GM19043 (cell line): ENCODE results near the gene PTRHD1.
"Not testable (repeated sequence)": the region's sequence is repeated elsewhere in the genome, so short reads cannot be mapped to it uniquely, and the experiment has no call there.

Experiments
- ATAC-seq: cut with Tn5 transposase; IDR thresholded peaks from one replicate; pipeline ENCODE4 v1.9.1; 2021; ENCODE audit warnings: low read depth; ENCODE audit not compliant: unreplicated experiment

Gene PTRHD1

GRCh38 chr2:24792874-24793760 is at the start of gene PTRHD1, which contains the start of gene CENPO:
Gene PTRHD1 (minus strand): TSS chr2:24793391. CDS start chr2:24793377, 14 bp downstream.
Gene CENPO (plus strand): TSS chr2:24793425. CDS start chr2:24793920, 495 bp downstream.
- ATAC-seq = peak; percentile 89

GRCh38 chr2:24842081-24843050 is 49.2 kb upstream of the PTRHD1 start:
- ATAC-seq = no peak

GRCh38 chr2:24840962-24841945 is 48.1 kb upstream of the PTRHD1 start:
- no peak for ATAC-seq

- no peak for ATAC-seq
Observed at GRCh38 chr2:24840164-24840869, 47.1 kb upstream of the PTRHD1 start.

- ATAC-seq = no peak
Observed at GRCh38 chr2:24839729-24840128, 46.5 kb upstream of the PTRHD1 start.

GRCh38 chr2:24838541-24838940 is 45.4 kb upstream of the PTRHD1 start:
- no peak for ATAC-seq

- ATAC-seq = no peak
Observed at GRCh38 chr2:24837996-24838513, 44.9 kb upstream of the PTRHD1 start.

GRCh38 chr2:24836706-24837105 is 43.5 kb upstream of the PTRHD1 start:
- ATAC-seq = no peak

- no peak for ATAC-seq
Observed at GRCh38 chr2:24836206-24836605, 43.0 kb upstream of the PTRHD1 start.

- not testable (repeated sequence) for ATAC-seq
Observed at GRCh38 chr2:24835411-24835810, 42.2 kb upstream of the PTRHD1 start.

GRCh38 chr2:24834733-24835395 is 41.7 kb upstream of the PTRHD1 start:
- ATAC-seq = no peak

- ATAC-seq = no peak
Observed at GRCh38 chr2:24833821-24834732, 40.9 kb upstream of the PTRHD1 start.

GRCh38 chr2:24832931-24833701 is 39.9 kb upstream of the PTRHD1 start:
- no peak for ATAC-seq

GRCh38 chr2:24832521-24832920 is 39.3 kb upstream of the PTRHD1 start:
- ATAC-seq = no peak

- ATAC-seq = no peak
Observed at GRCh38 chr2:24832073-24832461, 38.9 kb upstream of the PTRHD1 start.

GRCh38 chr2:24831221-24832072 is 38.3 kb upstream of the PTRHD1 start:
- no peak for ATAC-seq
